CD4-positive, CD25-positive, alpha-beta regulatory T cell (primary cell): ENCODE results near the gene GLDN. TPM values are rescaled to one million over a fixed set of nuclear protein-coding genes. Genes with fewer than 3 reads are reported as not detected.
A peak's percentile ranks its signal among the peaks of the same experiment; 100 is the strongest.

Experiments
- ATAC-seq, 2 donors: fragments of 150-1000 bp; cut with Tn5 transposase; one replicate each; pipeline ENCODE4 v1.10.0; 2021; ENCODE audit warnings: low read depth in 2 of 2, moderate number of reproducible peaks in 2 of 2, moderate library complexity in 1 of 2
- DNase-seq, 3 donors: peaks; one replicate each; pipeline versions ENCODE4 v3.0.0 to v3.0.0-alpha.2; 2012 to 2022; ENCODE audit warnings: mixed read lengths in 1 of 3
- H3K27ac ChIP-seq: one replicate; pipeline ENCODE4 v1.7.0; 2013; ENCODE audit warnings: mild to moderate bottlenecking, low read length; ENCODE audit not compliant: insufficient read depth, poor library complexity, severe bottlenecking
- H3K27me3 ChIP-seq: one replicate; pipeline ENCODE4 v1.7.0; 2013; ENCODE audit warnings: low read length; ENCODE audit not compliant: control insufficient read depth, insufficient read depth
- H3K36me3 ChIP-seq: one replicate; pipeline ENCODE4 v1.7.0; 2013; ENCODE audit warnings: mild to moderate bottlenecking, low read length, moderate library complexity; ENCODE audit not compliant: control insufficient read depth, insufficient read depth
- H3K4me1 ChIP-seq: 2 replicates; pipeline ENCODE4 v1.7.0; 2013; ENCODE audit warnings: mild to moderate bottlenecking, low read length; ENCODE audit not compliant: insufficient read depth, control insufficient read depth, poor library complexity, severe bottlenecking
- H3K4me3 ChIP-seq: one replicate; pipeline ENCODE4 v1.7.0; 2013; ENCODE audit warnings: low read depth, mild to moderate bottlenecking, low read length, moderate library complexity
- H3K9me3 ChIP-seq, 2 experiments: 1 replicate in 1 of 2; 2 replicates in 1 of 2; pipeline ENCODE4 v1.7.0; 2013; ENCODE audit warnings: low read length in 2 of 2, mild to moderate bottlenecking in 1 of 2, moderate library complexity in 1 of 2; ENCODE audit not compliant: control insufficient read depth in 2 of 2
- H3K27ac Mint-ChIP-seq, 3 donors: one replicate each; pipeline ENCODE4 v1.8.0; 2020 to 2022; ENCODE audit warnings: mild to moderate bottlenecking in 3 of 3, mixed read lengths in 3 of 3, moderate library complexity in 2 of 3
- H3K27me3 Mint-ChIP-seq: one replicate; pipeline ENCODE4 v1.8.0; 2022; ENCODE audit warnings: mild to moderate bottlenecking, mixed read lengths
- H3K36me3 Mint-ChIP-seq: one replicate; pipeline ENCODE4 v1.8.0; 2020; ENCODE audit warnings: mixed read lengths
- H3K4me1 Mint-ChIP-seq, 4 donors: one replicate each; pipeline ENCODE4 v1.8.0; 2020 to 2022; ENCODE audit warnings: mixed read lengths in 4 of 4, mild to moderate bottlenecking in 1 of 4
- H3K4me3 Mint-ChIP-seq, 4 donors: one replicate each; pipeline ENCODE4 v1.8.0; 2020 to 2022; ENCODE audit warnings: mild to moderate bottlenecking in 4 of 4, mixed read lengths in 4 of 4, moderate library complexity in 3 of 4
- H3K9me3 Mint-ChIP-seq, 7 donors: one replicate each; pipeline ENCODE4 v1.8.0; 2020 to 2022; ENCODE audit warnings: mixed read lengths in 7 of 7, mild to moderate bottlenecking in 3 of 7, moderate library complexity in 2 of 7
- polyA plus RNA-seq, 4 donors: library from polyadenylated mRNA; unstranded; fragments of 300-500 nt; fragmentation: Illumina TruSeq; gene quantifications; one replicate each; pipeline ENCODE4 v1.2.3, GENCODE V29; 2021
- total RNA-seq: library from RNA; stranded (reverse); gene quantifications from one replicate; pipeline ENCODE4 v1.2.3, GENCODE V29; 2022

GLDN gene
- total and polyA plus RNA-seq, 5 donors from 2014 or later = not detected

DNA sequence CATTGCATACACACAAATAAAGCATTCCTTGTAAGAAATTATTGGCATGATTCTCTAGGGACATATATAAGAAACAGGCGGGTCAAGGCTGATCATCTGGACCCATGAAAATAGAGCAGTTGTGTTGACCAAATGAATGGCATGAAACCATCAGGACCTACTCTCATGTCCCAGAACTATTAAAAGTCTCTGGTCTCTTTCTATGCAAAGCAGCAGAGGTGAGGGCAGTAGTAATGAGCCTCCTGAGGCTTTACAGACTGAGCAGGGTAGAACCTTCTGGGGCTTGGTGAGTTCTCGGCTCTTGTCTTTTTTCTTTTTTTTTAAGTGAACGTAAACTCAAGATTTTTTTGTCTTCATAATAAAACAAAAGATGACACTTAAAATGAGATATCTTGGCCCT is 9.3 kb downstream of the GLDN start:
- Mint-ChIP-seq H3K4me1 (peaks cover 0 to 5% (median 0%) of the 10 kb centered on the region in 4 donors), H3K27ac (no peak overlapping the region), H3K36me3 (no peaks in the 10 kb centered on the region), H3K27me3 (peaks cover 13% of the 10 kb centered on the region), H3K4me3 (no peak overlapping the region), H3K9me3 (peaks cover 0 to 5% (median 0%) of the 10 kb centered on the region in 7 donors)
- Histone ChIP-seq H3K36me3 (no peaks in the 10 kb centered on the region), H3K4me3 (no peak overlapping the region), H3K27me3 (no peaks in the 10 kb centered on the region), H3K9me3 (no peaks in the 10 kb centered on the region), H3K4me1 (no peaks in the 10 kb centered on the region), H3K27ac (no peak overlapping the region)
- no peak for DNase-seq
- ATAC-seq = no peak

- H3K4me1 ChIP-seq = no peaks in the 10 kb centered on the region
- no peaks in the 10 kb centered on the region for H3K36me3 ChIP-seq
- Mint-ChIP-seq H3K4me1 (peaks cover 0 to 4% (median 1%) of the 10 kb centered on the region in 4 donors), H3K9me3 (peaks cover 0 to 5% (median 0%) of the 10 kb centered on the region in 7 donors), H3K36me3 (no peaks in the 10 kb centered on the region), H3K4me3 (no peak overlapping the region), H3K27ac (no peak overlapping the region), H3K27me3 (peaks cover 13% of the 10 kb centered on the region)
- no peak overlapping the region for H3K4me3 ChIP-seq
- ATAC-seq (no peak), DNase-seq (no peak)
- no peak overlapping the region for H3K27ac ChIP-seq
- H3K27me3 ChIP-seq = no peaks in the 10 kb centered on the region
- no peaks in the 10 kb centered on the region for H3K9me3 ChIP-seq
Observed at GRCh38 chr15:51353976-51354375, 12.5 kb downstream of the GLDN start.

- H3K36me3 ChIP-seq = no peaks in the 10 kb centered on the region
- H3K27ac Mint-ChIP-seq = no peak overlapping the region
- peaks cover 0 to 4% (median 1%) of the 10 kb centered on the region in 4 donors for H3K4me1 Mint-ChIP-seq
- DNase-seq = no peak
- no peaks in the 10 kb centered on the region for H3K9me3 ChIP-seq
- no peak overlapping the region for H3K4me3 ChIP-seq
- H3K4me3 Mint-ChIP-seq = no peak overlapping the region
- H3K27me3 Mint-ChIP-seq = peaks cover 13% of the 10 kb centered on the region
- H3K36me3 Mint-ChIP-seq = no peaks in the 10 kb centered on the region
- no peaks in the 10 kb centered on the region for H3K4me1 ChIP-seq
- H3K9me3 Mint-ChIP-seq = peaks cover 0 to 3% (median 0%) of the 10 kb centered on the region in 7 donors
- ATAC-seq = no peak
- H3K27me3 ChIP-seq = no peaks in the 10 kb centered on the region
- H3K27ac ChIP-seq = no peak overlapping the region
Observed at GRCh38 chr15:51355096-51355495, 13.6 kb downstream of the GLDN start.

- H3K4me3 Mint-ChIP-seq = no peak overlapping the region
Observed at GRCh38 chr15:51356147-51356546, 14.7 kb downstream of the GLDN start.

GRCh38 chr15:51356983-51357382 is 15.5 kb downstream of the GLDN start:
- peaks cover 0 to 2% (median 0%) of the 10 kb centered on the region in 7 donors for H3K9me3 Mint-ChIP-seq

More at GRCh38 chr15:51356147-51356546, 14.7 kb downstream of the GLDN start:
- ATAC-seq (no peak), DNase-seq (no peak)
- Histone ChIP-seq H3K9me3 (no peaks in the 10 kb centered on the region), H3K4me1 (no peaks in the 10 kb centered on the region), H3K27me3 (no peaks in the 10 kb centered on the region), H3K27ac (no peak overlapping the region), H3K36me3 (no peaks in the 10 kb centered on the region), H3K4me3 (no peak overlapping the region)
- Mint-ChIP-seq H3K27me3 (peaks cover 13% of the 10 kb centered on the region), H3K9me3 (peaks cover 0 to 2% (median 0%) of the 10 kb centered on the region in 7 donors), H3K36me3 (no peaks in the 10 kb centered on the region), H3K27ac (no peak overlapping the region), H3K4me1 (peaks cover 0 to 4% (median 1%) of the 10 kb centered on the region in 4 donors)

DNA sequence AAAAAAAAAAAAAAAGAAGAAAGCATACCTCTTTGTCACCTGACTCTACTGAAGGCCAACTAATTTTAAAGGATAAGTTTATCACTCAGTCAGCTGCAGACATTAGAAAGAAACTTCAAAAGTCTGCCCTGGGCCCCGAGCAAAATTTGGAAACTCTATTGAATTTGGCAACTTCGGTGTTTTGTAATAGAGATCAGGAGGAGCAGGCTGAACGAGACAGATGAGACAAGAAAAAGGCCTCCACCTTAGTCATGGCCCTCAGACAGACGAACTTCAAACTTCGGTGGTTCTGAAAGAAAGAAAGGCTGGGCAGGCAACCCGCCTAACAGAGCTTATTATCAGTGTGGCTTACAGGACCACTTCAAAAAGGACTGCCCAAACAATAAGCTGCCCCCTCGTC is 18.5 kb downstream of the GLDN start:
- Mint-ChIP-seq H3K4me1 (peaks cover 0 to 4% (median 1%) of the 10 kb centered on the region in 4 donors), H3K27me3 (peaks cover 9% of the 10 kb centered on the region), H3K9me3 (no peaks in the 10 kb centered on the region), H3K4me3 (no peak overlapping the region), H3K27ac (no peak overlapping the region), H3K36me3 (no peaks in the 10 kb centered on the region)
- H3K4me3 ChIP-seq = no peak overlapping the region
- no peaks in the 10 kb centered on the region for H3K9me3 ChIP-seq
- no peaks in the 10 kb centered on the region for H3K27me3 ChIP-seq
- no peaks in the 10 kb centered on the region for H3K4me1 ChIP-seq
- no peaks in the 10 kb centered on the region for H3K36me3 ChIP-seq
- no peak for DNase-seq
- no peak overlapping the region for H3K27ac ChIP-seq
- no peak for ATAC-seq

More at GRCh38 chr15:51356983-51357382, 15.5 kb downstream of the GLDN start:
- Mint-ChIP-seq H3K27ac (no peak overlapping the region), H3K27me3 (peaks cover 13% of the 10 kb centered on the region), H3K4me1 (peaks cover 0 to 4% (median 1%) of the 10 kb centered on the region in 4 donors), H3K4me3 (no peak overlapping the region), H3K36me3 (no peaks in the 10 kb centered on the region)
- DNase-seq (no peak), ATAC-seq (no peak)
- H3K27me3 ChIP-seq = no peaks in the 10 kb centered on the region
- H3K4me1 ChIP-seq = no peaks in the 10 kb centered on the region
- H3K9me3 ChIP-seq = no peaks in the 10 kb centered on the region
- H3K27ac ChIP-seq = no peak overlapping the region
- no peaks in the 10 kb centered on the region for H3K36me3 ChIP-seq
- H3K4me3 ChIP-seq = peak overlapping the region; percentile 16

DNA sequence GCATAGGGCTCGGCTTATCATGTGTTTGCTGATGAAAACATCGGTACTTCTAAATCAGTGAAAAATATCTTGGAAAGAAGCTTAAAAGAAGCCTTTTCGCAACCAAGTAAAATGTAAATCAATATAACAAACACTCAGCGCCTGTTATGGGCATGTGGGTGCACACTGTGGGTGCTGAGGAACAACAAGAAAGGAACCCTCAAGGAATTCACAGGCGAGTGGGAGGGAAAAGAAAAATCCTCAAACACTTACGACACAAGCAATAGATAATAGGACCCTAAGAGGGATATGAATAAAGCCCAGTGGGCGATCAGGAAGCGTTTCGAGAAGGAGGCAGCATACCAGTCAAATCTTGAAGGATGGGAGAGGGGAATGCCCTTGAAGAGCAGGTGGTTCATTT is 21.9 kb downstream of the GLDN start:
- no peak overlapping the region for H3K4me3 ChIP-seq
- no peaks in the 10 kb centered on the region for H3K36me3 Mint-ChIP-seq
- no peaks in the 10 kb centered on the region for H3K4me1 Mint-ChIP-seq
- H3K27ac ChIP-seq = no peak overlapping the region
- DNase-seq = no peak
- H3K27ac Mint-ChIP-seq = no peak overlapping the region
- no peak overlapping the region for H3K4me3 Mint-ChIP-seq
- peaks cover 10% of the 10 kb centered on the region for H3K27me3 Mint-ChIP-seq
- no peaks in the 10 kb centered on the region for H3K4me1 ChIP-seq
- H3K27me3 ChIP-seq = no peaks in the 10 kb centered on the region
- no peak for ATAC-seq
- H3K36me3 ChIP-seq = no peaks in the 10 kb centered on the region
- no peaks in the 10 kb centered on the region for H3K9me3 Mint-ChIP-seq
- no peaks in the 10 kb centered on the region for H3K9me3 ChIP-seq

DNA sequence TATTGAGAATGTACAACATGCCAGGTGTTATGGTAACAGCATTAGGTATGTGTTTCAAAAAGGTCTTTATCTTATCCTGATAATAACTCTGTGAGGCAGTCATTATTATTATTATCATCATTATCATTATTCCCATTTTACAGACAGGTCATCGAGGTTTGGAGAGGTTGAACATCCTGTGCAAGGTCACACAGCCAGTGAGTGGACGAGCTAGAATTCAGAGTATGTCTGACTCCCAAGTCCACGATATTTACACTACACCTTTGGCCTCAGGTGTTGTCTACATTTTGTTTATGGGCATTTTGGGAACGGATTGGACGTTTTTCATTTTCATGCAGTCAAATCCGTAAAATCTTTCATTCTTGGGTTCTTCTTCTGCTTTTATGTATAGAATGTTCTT is 24.0 kb downstream of the GLDN start:
- no peak for DNase-seq
- H3K4me1 Mint-ChIP-seq = no peaks in the 10 kb centered on the region
- H3K36me3 ChIP-seq = no peaks in the 10 kb centered on the region
- no peak overlapping the region for H3K27ac Mint-ChIP-seq
- peaks cover 10% of the 10 kb centered on the region for H3K27me3 Mint-ChIP-seq
- no peak overlapping the region for H3K27ac ChIP-seq
- ATAC-seq = no peak
- no peak overlapping the region for H3K4me3 Mint-ChIP-seq
- H3K4me3 ChIP-seq = no peak overlapping the region
- H3K27me3 ChIP-seq = no peaks in the 10 kb centered on the region
- H3K9me3 Mint-ChIP-seq = no peaks in the 10 kb centered on the region
- H3K4me1 ChIP-seq = no peaks in the 10 kb centered on the region
- H3K36me3 Mint-ChIP-seq = no peaks in the 10 kb centered on the region
- no peaks in the 10 kb centered on the region for H3K9me3 ChIP-seq
